A549 (cell line): ENCODE data around the gene ABT1.

Source experiments
- EP300 ChIP-seq, 2 experiments: fragments of >200 bp; sonication (Bioruptor Twin); formaldehyde crosslinking; IDR thresholded peaks; 2 replicates in 1 of 2; 3 replicates in 1 of 2; pipeline ENCODE4 v1.6.1; 2016 to 2017
- FOSB ChIP-seq: fragments of 250-450 bp; sonication (Bioruptor Pico); IDR thresholded peaks from 2 replicates; pipeline ENCODE4 v1.5.0; 2020; ENCODE audit warnings: mild to moderate bottlenecking, moderate library complexity
- FOSL2 ChIP-seq, 2 experiments: fragments of 450-650 bp in 1 of 2; fragments of >200 bp in 1 of 2; sonication (Bioruptor Twin) in 1 of 2; formaldehyde crosslinking; IDR thresholded peaks; 2 replicates each; pipeline versions ENCODE4 v1.5.0 to v1.6.1; 2016 to 2020; ENCODE audit warnings: mild to moderate bottlenecking in 1 of 2, moderate library complexity in 1 of 2
- KDM1A ChIP-seq: fragments of 200-600 bp; sonication (generic); IDR thresholded peaks from 2 replicates; pipeline ENCODE4 v1.6.1; 2016; ENCODE audit warnings: low read depth, mild to moderate bottlenecking
- MAZ ChIP-seq: fragments of 150-350 bp; IDR thresholded peaks from 2 replicates; pipeline ENCODE4 v1.6.1; 2014; ENCODE audit warnings: antibody characterized with exemption, low read depth, low read length, borderline replicate concordance
- MYC ChIP-seq: IDR thresholded peaks from 2 replicates; pipeline ENCODE4 v1.6.1; 2012; ENCODE audit warnings: mild to moderate bottlenecking, inconsistent platforms, low read length, improper control_type of control experiment, borderline replicate concordance
- POLR2A ChIP-seq: IDR thresholded peaks from 2 replicates; pipeline ENCODE4 v1.6.1; 2012; ENCODE audit warnings: mild to moderate bottlenecking, low read length
- RCOR1 ChIP-seq: fragments of 150-350 bp; IDR thresholded peaks from 2 replicates; pipeline ENCODE4 v1.6.1; 2014; ENCODE audit warnings: antibody characterized with exemption, low read length, low read depth
- SMC3 ChIP-seq: fragments of >200 bp; sonication (Bioruptor Twin); formaldehyde crosslinking; IDR thresholded peaks from 3 replicates; pipeline ENCODE4 v1.6.1; 2018; ENCODE audit warnings: inconsistent platforms
- TF ChIP-seq, protein P1 (sequence below): fragments of >200 bp; sonication (Bioruptor Twin); formaldehyde crosslinking; IDR thresholded peaks from 3 replicates; pipeline ENCODE4 v1.5.1; 2016
- TF ChIP-seq, protein P2 (sequence below): fragments of 450-650 bp; IDR thresholded peaks from 2 replicates; pipeline ENCODE4 v1.6.1; 2014; ENCODE audit warnings: antibody characterized with exemption
- TF ChIP-seq, protein P3 (sequence below): fragments of 200-600 bp; sonication (generic); IDR thresholded peaks from 2 replicates; pipeline ENCODE4 v1.6.1; 2016; ENCODE audit warnings: antibody characterized with exemption, mild to moderate bottlenecking, moderate library complexity
- TF ChIP-seq, protein P4 (sequence below): IDR thresholded peaks from 2 replicates; pipeline ENCODE4 v1.6.1; 2012

DNA sequence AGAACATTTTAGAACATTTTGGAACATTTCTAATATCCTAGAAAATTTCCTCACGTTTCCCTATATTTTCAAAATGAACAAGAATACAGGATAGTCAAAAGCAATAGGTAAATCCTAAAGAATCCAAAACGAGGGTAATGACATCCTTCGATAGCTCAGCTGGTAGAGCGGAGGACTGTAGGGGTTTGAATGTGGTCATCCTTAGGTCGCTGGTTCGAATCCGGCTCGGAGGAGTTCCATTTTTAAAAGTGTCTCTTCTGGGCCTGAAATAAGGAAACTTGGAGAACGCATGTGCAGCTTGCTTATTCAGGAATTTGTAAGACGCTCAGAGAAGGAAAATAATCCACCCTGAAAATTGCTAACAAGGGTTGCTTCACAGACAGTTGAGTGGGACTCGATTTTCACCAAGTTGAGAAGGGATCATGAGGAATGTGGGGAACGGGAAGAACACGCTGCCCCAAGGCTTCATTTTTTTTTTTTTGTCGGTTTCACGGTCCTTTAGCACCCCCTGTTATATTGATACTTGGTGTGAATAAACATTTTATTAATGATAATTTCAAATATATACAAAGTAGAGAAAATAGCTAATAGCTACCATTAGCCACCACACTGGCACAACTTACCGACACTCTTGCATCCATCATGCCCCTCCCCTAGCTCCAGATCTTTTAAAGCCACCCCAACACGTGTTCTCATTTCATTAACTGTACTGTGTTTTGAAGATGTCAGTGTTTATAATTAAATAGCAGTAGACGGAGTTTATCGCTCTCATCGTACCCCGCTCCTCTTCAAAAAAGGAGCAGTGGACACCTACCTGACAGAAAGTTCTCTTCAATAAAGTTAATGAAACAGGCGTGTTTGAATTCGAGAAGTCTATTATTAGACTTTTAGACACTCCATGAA is 1.8 kb upstream of the ABT1 start:
- TF ChIP-seq, protein P1, sequence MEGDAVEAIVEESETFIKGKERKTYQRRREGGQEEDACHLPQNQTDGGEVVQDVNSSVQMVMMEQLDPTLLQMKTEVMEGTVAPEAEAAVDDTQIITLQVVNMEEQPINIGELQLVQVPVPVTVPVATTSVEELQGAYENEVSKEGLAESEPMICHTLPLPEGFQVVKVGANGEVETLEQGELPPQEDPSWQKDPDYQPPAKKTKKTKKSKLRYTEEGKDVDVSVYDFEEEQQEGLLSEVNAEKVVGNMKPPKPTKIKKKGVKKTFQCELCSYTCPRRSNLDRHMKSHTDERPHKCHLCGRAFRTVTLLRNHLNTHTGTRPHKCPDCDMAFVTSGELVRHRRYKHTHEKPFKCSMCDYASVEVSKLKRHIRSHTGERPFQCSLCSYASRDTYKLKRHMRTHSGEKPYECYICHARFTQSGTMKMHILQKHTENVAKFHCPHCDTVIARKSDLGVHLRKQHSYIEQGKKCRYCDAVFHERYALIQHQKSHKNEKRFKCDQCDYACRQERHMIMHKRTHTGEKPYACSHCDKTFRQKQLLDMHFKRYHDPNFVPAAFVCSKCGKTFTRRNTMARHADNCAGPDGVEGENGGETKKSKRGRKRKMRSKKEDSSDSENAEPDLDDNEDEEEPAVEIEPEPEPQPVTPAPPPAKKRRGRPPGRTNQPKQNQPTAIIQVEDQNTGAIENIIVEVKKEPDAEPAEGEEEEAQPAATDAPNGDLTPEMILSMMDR: no peak
- no peak for TF ChIP-seq POLR2A
- TF ChIP-seq SMC3: no peak
- TF ChIP-seq, protein P2, sequence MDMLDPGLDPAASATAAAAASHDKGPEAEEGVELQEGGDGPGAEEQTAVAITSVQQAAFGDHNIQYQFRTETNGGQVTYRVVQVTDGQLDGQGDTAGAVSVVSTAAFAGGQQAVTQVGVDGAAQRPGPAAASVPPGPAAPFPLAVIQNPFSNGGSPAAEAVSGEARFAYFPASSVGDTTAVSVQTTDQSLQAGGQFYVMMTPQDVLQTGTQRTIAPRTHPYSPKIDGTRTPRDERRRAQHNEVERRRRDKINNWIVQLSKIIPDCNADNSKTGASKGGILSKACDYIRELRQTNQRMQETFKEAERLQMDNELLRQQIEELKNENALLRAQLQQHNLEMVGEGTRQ: no peak
- TF ChIP-seq, protein P3, sequence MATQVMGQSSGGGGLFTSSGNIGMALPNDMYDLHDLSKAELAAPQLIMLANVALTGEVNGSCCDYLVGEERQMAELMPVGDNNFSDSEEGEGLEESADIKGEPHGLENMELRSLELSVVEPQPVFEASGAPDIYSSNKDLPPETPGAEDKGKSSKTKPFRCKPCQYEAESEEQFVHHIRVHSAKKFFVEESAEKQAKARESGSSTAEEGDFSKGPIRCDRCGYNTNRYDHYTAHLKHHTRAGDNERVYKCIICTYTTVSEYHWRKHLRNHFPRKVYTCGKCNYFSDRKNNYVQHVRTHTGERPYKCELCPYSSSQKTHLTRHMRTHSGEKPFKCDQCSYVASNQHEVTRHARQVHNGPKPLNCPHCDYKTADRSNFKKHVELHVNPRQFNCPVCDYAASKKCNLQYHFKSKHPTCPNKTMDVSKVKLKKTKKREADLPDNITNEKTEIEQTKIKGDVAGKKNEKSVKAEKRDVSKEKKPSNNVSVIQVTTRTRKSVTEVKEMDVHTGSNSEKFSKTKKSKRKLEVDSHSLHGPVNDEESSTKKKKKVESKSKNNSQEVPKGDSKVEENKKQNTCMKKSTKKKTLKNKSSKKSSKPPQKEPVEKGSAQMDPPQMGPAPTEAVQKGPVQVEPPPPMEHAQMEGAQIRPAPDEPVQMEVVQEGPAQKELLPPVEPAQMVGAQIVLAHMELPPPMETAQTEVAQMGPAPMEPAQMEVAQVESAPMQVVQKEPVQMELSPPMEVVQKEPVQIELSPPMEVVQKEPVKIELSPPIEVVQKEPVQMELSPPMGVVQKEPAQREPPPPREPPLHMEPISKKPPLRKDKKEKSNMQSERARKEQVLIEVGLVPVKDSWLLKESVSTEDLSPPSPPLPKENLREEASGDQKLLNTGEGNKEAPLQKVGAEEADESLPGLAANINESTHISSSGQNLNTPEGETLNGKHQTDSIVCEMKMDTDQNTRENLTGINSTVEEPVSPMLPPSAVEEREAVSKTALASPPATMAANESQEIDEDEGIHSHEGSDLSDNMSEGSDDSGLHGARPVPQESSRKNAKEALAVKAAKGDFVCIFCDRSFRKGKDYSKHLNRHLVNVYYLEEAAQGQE: no peak
- no peak for TF ChIP-seq KDM1A
- TF ChIP-seq MYC: no peak
- TF ChIP-seq, protein P4, sequence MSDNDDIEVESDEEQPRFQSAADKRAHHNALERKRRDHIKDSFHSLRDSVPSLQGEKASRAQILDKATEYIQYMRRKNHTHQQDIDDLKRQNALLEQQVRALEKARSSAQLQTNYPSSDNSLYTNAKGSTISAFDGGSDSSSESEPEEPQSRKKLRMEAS: no peak
- no peak for TF ChIP-seq MAZ
- no peak for TF ChIP-seq EP300 (IDR thresholded peaks at IDR 0.05)
- TF ChIP-seq FOSB (CRISPR knock-in tag): no peak
- no peak for TF ChIP-seq FOSL2 (IDR thresholded peaks at IDR 0.05)
- no peak for TF ChIP-seq FOSL2 (CRISPR knock-in tag; IDR thresholded peaks at IDR 0.05)
- TF ChIP-seq RCOR1: no peak
